HG02642 (cell line): ENCODE measurements around the gene TRABD.
"Not testable (repeated sequence)": the region's sequence is repeated elsewhere in the genome, so short reads cannot be mapped to it uniquely, and the experiment has no call there.

Experiments used
- ATAC-seq: cut with Tn5 transposase; IDR thresholded peaks from one replicate; pipeline ENCODE4 v1.9.1; 2021; ENCODE audit warnings: mild to moderate bottlenecking; ENCODE audit not compliant: unreplicated experiment, poor library complexity

TRABD gene

GRCh38 chr22:50200461-50201190, 14.9 kb downstream of the TRABD start, which contains the start of gene SELENOO:
SELENOO (plus strand) TSS chr22:50201011; CDS start chr22:50201037, 26 bp downstream.
- peak; percentile 70 for ATAC-seq

- ATAC-seq = peak; percentile 25
Measured at GRCh38 chr22:50201191-50202129, 15.7 kb downstream of the TRABD start.

GRCh38 chr22:50202130-50202666, 16.5 kb downstream of the TRABD start:
- no peak for ATAC-seq

- ATAC-seq = no peak
Measured at GRCh38 chr22:50203288-50203687, 17.6 kb downstream of the TRABD start.

- no peak for ATAC-seq
Measured at GRCh38 chr22:50204571-50204970, 18.9 kb downstream of the TRABD start.

GRCh38 chr22:50204998-50205397, 19.3 kb downstream of the TRABD start:
- ATAC-seq = not testable (repeated sequence)

GRCh38 chr22:50205781-50206569, 20.3 kb downstream of the TRABD start:
- no peak for ATAC-seq

- no peak for ATAC-seq
Measured at GRCh38 chr22:50206599-50206998, 20.9 kb downstream of the TRABD start.

- no peak for ATAC-seq
Measured at GRCh38 chr22:50207383-50208140, 21.8 kb downstream of the TRABD start.

- ATAC-seq = no peak
Measured at GRCh38 chr22:50208430-50208938, 22.8 kb downstream of the TRABD start.

GRCh38 chr22:50208939-50209892, 23.5 kb downstream of the TRABD start:
- ATAC-seq = no peak

GRCh38 chr22:50209893-50210292, 24.2 kb downstream of the TRABD start:
- no peak for ATAC-seq

- ATAC-seq = no peak
Measured at GRCh38 chr22:50210378-50211139, 24.8 kb downstream of the TRABD start.

GRCh38 chr22:50211147-50211546, 25.4 kb downstream of the TRABD start:
- ATAC-seq = no peak

- no peak for ATAC-seq
Measured at GRCh38 chr22:50213263-50213662, 27.6 kb downstream of the TRABD start.

- ATAC-seq = no peak
Measured at GRCh38 chr22:50215297-50216054, 29.8 kb downstream of the TRABD start.
